Glutamatergic neuron (in vitro differentiated cells): ENCODE results near the gene UBE2L5. TPM values are rescaled to one million over a fixed set of nuclear protein-coding genes. Genes with fewer than 3 reads are reported as not detected.

Source experiments
- DNase-seq: peaks from one replicate; pipeline ENCODE4 v3.0.0; 2022
- H3K27ac Mint-ChIP-seq: one replicate; pipeline ENCODE4 v1.8.0; 2020; ENCODE audit warnings: mild to moderate bottlenecking, mixed read lengths, inconsistent platforms; ENCODE audit not compliant: unreplicated experiment
- H3K27me3 Mint-ChIP-seq: one replicate; pipeline ENCODE4 v1.8.0; 2020; ENCODE audit warnings: mild to moderate bottlenecking, moderate library complexity, mixed read lengths, inconsistent platforms; ENCODE audit not compliant: unreplicated experiment
- H3K36me3 Mint-ChIP-seq: one replicate; pipeline ENCODE4 v1.8.0; 2020; ENCODE audit warnings: mild to moderate bottlenecking, mixed read lengths, inconsistent platforms; ENCODE audit not compliant: unreplicated experiment
- H3K4me1 Mint-ChIP-seq: one replicate; pipeline ENCODE4 v1.8.0; 2020; ENCODE audit warnings: mild to moderate bottlenecking, low read depth, mixed read lengths, inconsistent platforms; ENCODE audit not compliant: unreplicated experiment
- H3K4me3 Mint-ChIP-seq: one replicate; pipeline ENCODE4 v1.8.0; 2020; ENCODE audit warnings: mild to moderate bottlenecking, mixed read lengths, inconsistent platforms; ENCODE audit not compliant: unreplicated experiment
- H3K9me3 Mint-ChIP-seq: one replicate; pipeline ENCODE4 v1.8.0; 2020; ENCODE audit warnings: mild to moderate bottlenecking, moderate library complexity, mixed read lengths, inconsistent platforms; ENCODE audit not compliant: unreplicated experiment
- CTCF ChIP-seq: fragments of 200-600 bp; sonication (generic); IDR thresholded peaks from one replicate; pipeline ENCODE4 v1.5.0; 2021; ENCODE audit not compliant: partially characterized antibody, unreplicated experiment
- total RNA-seq: library from RNA; stranded (reverse); fragmentation: NEBNext Ultra II Directional; extraction: Animal tissue kit (Norgen Biotek cat#: 25700); gene quantifications from one replicate; pipeline ENCODE4 v1.2.1, GENCODE V29; 2021; ENCODE audit not compliant: unreplicated experiment

The UBE2L5 gene
- total RNA-seq, 1 donor from 2014 or later, result not detected

GRCh38 chr13:30429235-30429634 is 6.9 kb downstream of the UBE2L5 start:
- DNase-seq, result no peak
- Mint-ChIP-seq H3K27me3 (no peaks in the 10 kb centered on the region), H3K9me3 (no peaks in the 10 kb centered on the region), H3K4me3 (no peak overlapping the region), H3K4me1 (no peaks in the 10 kb centered on the region), H3K27ac (no peak overlapping the region), H3K36me3 (no peaks in the 10 kb centered on the region)
- no peak for TF ChIP-seq CTCF

- H3K36me3 Mint-ChIP-seq, result no peaks in the 10 kb centered on the region
- TF ChIP-seq CTCF, result no peak
- H3K4me3 Mint-ChIP-seq, result no peak overlapping the region
- no peaks in the 10 kb centered on the region for H3K4me1 Mint-ChIP-seq
- H3K9me3 Mint-ChIP-seq, result no peaks in the 10 kb centered on the region
- no peak overlapping the region for H3K27ac Mint-ChIP-seq
- no peak for DNase-seq
- no peaks in the 10 kb centered on the region for H3K27me3 Mint-ChIP-seq
Measured at GRCh38 chr13:30429721-30430694, 7.7 kb downstream of the UBE2L5 start.

- no peak for DNase-seq
- no peaks in the 10 kb centered on the region for H3K36me3 Mint-ChIP-seq
- no peak overlapping the region for H3K4me3 Mint-ChIP-seq
- H3K9me3 Mint-ChIP-seq, result no peaks in the 10 kb centered on the region
- no peak overlapping the region for H3K27ac Mint-ChIP-seq
- H3K27me3 Mint-ChIP-seq, result no peaks in the 10 kb centered on the region
- no peaks in the 10 kb centered on the region for H3K4me1 Mint-ChIP-seq
- no peak for TF ChIP-seq CTCF
Measured at GRCh38 chr13:30431269-30431940, 9.1 kb downstream of the UBE2L5 start.

- Mint-ChIP-seq H3K36me3 (no peaks in the 10 kb centered on the region), H3K4me1 (no peaks in the 10 kb centered on the region), H3K27ac (no peak overlapping the region), H3K9me3 (no peaks in the 10 kb centered on the region), H3K4me3 (no peak overlapping the region), H3K27me3 (no peaks in the 10 kb centered on the region)
- no peak for DNase-seq
- no peak for TF ChIP-seq CTCF
Measured at GRCh38 chr13:30435911-30436451, 13.7 kb downstream of the UBE2L5 start.
